Measurements from ENCODE around the gene CYB5R4.

The CYB5R4 gene

DNA sequence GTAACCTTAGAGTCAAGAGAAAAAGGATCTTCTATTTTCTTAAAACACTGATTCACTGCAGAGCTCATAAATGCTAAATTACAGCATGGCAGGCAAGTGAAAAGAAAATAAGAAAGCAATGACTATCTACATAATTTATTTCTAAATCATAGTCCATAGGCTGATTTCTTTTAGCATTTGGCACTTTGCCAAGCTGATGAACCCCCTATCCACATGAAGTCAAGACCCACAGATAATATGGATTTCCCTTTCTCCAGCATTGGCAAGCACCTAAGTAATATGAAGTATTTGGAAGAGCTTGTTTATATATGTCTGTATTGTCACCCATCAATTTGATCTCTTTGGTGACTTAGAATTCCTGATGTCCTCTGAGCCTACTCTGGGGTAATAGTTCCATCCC is 126.2 kb downstream of the CYB5R4 start:
- DNase-seq, result no peak

DNA sequence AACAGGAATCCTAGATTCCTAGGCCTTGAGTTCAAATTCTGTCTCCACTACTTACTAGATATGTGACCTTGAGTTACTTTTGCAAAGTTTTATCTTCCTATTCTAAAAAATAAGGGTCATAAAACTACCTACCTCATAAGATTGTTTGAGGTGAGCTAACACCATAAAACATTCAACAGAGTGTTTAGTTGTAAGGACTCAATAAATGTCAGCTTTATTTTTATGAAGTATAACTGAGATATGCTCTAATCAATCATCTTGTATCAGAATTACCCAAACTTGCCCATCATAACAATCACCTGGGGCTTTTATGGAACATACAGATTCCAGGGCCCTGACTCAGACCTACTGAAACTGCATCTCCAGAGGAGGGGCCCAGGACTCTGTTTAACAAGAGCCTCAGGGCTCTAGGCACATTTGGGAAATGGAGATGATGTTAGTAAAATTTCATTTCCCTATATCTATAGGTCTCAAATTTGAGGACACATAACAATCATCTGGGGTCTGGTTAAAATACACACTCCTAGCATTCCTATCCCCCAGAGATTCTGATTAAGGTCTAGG is 138.6 kb downstream of the CYB5R4 start:
- DNase-seq, result no peak

DNA sequence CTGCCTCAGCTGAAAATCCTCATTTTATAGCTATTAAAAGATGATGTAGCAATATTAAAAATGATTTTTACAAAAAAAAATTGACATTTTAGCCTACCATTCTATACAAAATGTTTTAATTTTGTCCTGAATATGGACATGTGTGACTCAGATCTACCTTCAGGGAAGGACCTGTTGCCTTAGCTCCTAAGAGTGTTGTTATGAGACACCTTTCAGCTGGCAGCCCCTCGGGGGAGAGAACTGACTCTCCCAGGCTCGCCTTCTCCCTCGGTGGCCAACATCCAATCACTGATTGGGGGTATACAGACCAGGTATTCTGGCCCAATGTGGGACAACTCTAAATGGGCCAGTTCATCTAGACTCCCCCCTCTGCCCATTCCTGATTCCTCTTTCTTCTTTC is 141.6 kb downstream of the CYB5R4 start:
- no peak for DNase-seq

DNA sequence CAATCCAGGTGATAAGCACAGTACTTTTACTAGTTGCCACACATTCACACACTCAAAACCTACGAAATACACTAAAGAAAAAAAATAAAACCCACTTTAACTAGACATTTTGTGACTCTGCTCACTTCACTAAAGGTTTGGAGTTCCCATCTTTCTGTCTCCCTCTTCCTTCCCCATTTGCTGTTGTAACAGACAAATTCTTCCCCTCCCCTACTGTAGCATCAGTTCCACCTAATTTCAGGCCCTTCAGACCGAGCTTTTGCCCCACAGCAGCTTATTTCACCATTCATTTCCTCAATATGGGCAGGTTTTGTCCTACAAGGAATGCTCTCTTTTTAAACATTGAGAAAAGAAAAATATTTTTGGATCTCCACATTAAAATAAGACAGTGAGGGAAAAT is 142.7 kb downstream of the CYB5R4 start:
- no peak for DNase-seq

DNA sequence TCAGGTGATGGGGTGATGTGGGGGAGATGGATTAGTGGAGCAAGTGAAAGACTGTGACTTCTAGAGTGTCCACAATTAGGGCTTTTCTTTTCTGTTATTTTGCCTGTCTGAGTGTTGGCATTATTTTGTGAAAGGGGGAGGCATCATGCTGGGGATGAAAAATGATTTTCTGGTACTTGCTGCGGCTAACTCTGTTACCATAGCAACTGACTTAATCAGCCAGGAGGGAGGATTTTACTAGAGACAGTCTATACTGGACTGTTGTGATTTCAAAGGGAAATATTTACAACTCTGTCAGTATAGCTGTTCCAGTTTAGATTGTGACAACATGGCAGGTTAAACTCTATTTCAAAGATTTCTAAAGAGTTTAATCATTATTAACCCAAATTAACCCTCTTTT is 143.6 kb downstream of the CYB5R4 start:
- DNase-seq, result no peak

DNA sequence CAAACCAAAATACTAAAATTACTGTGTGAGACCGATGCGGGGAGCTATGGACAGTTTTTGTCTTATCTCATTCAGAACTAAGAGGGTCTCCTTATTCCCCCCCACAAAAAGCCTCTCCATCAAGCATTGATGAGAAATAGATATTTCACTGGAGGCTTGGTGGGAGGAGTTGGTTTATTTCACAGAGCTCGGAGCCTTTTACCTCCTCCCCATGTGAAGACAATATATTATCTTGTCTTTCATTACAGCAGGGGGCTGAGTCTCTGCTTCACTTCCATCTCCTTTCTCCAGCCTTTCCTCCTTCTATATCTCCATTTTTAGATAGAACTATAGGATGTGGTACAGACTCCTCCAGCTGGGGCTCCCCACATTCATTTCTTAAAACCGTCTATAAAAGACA is 144.2 kb downstream of the CYB5R4 start:
- DNase-seq, result no peak

DNA sequence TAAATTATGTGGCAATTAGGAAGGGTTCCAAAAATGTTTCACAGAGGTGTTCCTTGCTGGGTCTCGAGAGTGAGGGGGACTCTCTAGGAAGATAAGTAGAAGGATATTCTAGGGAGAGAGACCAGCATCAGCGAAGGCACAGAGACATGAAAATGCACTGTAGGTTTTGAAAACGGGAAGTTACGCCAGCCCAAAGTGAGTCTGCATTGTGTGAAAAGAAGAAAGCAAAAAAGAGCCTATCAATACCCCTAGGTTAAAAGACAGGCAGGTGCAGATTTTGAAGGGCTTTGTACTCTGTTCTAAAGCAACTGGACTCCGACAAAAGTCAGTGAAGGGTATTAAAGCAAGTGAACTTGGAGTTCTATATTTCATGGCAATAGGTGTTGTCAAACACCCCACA is 148.4 kb downstream of the CYB5R4 start:
- DNase-seq, result no peak

DNA sequence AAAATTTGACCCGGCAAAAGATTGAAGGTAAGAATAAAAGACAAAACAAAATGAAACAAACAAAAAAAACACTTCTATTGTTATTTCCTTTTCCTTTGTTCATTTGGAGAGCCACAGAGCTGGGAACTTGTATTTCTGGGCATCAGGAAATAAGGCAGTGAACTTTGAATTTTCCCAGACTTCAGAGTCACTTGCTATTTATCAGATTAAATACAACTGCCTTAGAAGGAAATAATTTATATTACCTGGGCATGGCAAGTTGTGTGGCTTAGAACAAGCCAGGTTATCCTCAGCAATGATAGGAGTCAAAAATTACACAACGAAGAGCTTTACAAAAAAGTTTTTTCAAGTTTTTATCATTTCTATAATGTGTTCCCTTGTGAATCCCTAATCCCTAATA is 153.9 kb downstream of the CYB5R4 start:
- DNase-seq, result no peak

DNA sequence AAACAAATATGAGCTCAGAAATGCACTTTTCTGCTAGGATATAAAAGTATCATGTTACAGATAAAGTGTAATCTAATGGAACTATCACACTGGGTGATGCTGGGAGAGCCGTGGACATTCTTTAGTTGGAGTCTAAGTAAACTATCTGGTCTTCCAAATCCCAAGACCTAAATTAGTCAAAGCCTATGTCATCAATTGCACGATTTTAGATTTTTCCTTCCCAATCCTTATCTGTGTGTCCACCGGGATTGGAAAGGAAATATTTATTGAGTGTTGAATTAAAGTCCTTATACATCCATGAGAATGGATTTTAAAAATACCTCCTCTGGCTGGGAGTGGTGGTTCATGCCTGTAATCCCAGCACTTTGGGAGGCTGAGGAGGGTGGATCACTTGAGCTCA is 154.4 kb downstream of the CYB5R4 start:
- no peak for DNase-seq

DNA sequence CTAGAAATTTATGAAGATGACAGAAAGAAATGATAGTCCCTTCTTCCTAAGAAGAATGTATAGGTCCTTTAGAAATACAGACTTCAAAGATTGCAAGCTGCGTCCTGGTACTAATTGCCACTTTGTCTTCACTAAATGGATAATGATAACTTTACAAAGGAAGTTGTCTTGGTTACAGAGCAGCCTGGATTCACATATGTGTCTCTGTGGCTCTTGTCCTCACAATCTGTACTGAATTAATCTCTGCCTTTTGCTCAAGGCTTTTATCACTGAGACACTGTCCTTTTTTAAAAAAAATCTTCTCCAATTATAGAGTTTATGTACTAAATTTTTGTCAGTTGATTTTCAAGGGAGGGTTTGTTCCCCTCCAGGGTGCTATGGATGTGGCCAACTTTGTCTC is 156.5 kb downstream of the CYB5R4 start:
- DNase-seq, result no peak

All from activated CD4-positive, alpha-beta T cell treated with anti-CD3 and anti-CD28 coated beads for 4 hours (primary cell).